ENCODE results near the gene UVSSA. TPM values are rescaled to one million over a fixed set of nuclear protein-coding genes. Genes with fewer than 3 reads are reported as not detected.
"Not testable (repeated sequence)": the region's sequence is repeated elsewhere in the genome, so short reads cannot be mapped to it uniquely, and the experiment has no call there.

UVSSA gene
- total RNA-seq, 2 donors from 2014 or later: 50.4 to 61.6 TPM

- TF ChIP-seq CTCF (conservative IDR thresholded peaks at IDR 0.05): no peak
- H3K4me3 Mint-ChIP-seq: no peak overlapping the region
- H3K27ac Mint-ChIP-seq: no peak overlapping the region
- H3K27me3 Mint-ChIP-seq (ENCODE audit: insufficient read depth): no peaks in the 10 kb centered on the region
- no peak for DNase-seq
- WGBS, 2 experiments (ENCODE audit: insufficient coverage in 1 of 2, insufficient read length in 1 of 2): 95% methylated on average over 8 of the region's 8 CpGs
- peaks cover 9% of the 10 kb centered on the region for H3K9me3 Mint-ChIP-seq
- H3K4me1 ChIP-seq (ENCODE audit: control insufficient read depth, insufficient read depth, low read length): peaks cover 4% of the 10 kb centered on the region
- no peaks in the 10 kb centered on the region for H3K27me3 ChIP-seq (ENCODE audit: control insufficient read depth, insufficient read depth, low read length, poor library complexity, severe bottlenecking)
- H3K36me3 Mint-ChIP-seq (ENCODE audit: low read depth): peaks cover 46% of the 10 kb centered on the region
- H3K36me3 ChIP-seq (ENCODE audit: control insufficient read depth, insufficient read depth, low read length): peaks cover 49% of the 10 kb centered on the region
- H3K4me1 Mint-ChIP-seq: peaks cover 8% of the 10 kb centered on the region
- H3K9ac ChIP-seq (ENCODE audit: extremely low read depth, low read length, poor library complexity, severe bottlenecking): no peak overlapping the region
- no peak overlapping the region for H3K27ac ChIP-seq (ENCODE audit: low read depth, low read length)
- peaks cover 9% of the 10 kb centered on the region for H3K9me3 ChIP-seq (ENCODE audit: control insufficient read depth, low read length)
- no peak overlapping the region for H3K4me3 ChIP-seq (ENCODE audit: low read length)
Measured at GRCh38 chr4:1323280-1323634, 23.8 kb upstream of the UVSSA start.

DNA sequence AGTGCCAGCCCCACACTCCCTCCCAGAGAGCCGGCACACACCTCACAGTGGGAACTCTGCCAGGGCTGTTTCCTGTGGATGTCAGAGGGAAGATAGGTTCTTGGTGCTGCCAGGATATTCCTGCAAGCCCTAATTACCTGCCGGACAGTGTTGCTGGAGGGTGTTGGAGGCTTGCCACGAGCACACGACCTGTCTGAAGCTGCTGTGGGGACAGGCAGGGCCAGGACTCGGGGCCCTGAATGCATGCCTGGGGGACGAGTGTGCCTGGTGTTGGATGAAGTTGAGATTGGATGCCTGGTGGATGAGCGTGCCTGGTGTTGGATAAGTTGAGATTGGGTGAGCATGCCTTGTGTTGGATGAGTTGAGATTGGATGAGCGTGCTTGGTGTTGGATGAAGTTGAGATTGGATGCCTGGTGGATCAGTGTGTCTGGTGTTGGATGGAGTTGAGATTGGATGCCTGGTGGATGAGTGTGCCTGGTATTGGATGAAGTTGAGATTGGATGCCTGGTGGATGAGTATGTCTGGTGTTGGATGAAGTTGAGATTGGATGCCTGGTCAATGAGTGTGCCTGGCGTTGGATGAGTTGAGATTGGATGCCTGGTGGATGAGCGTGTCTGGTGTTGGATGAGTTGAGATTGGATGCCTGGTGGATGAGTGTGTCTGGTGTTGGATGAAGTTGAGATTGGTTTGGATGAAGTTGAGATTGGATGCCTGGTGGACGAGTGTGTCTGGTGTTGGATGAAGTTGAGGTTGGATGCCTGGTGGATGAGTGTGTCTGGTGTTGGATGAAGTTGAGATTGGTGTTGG is 23.2 kb upstream of the UVSSA start:
- peaks cover 8% of the 10 kb centered on the region for H3K4me1 Mint-ChIP-seq
- H3K27me3 ChIP-seq (ENCODE audit: control insufficient read depth, insufficient read depth, low read length, poor library complexity, severe bottlenecking): no peaks in the 10 kb centered on the region
- H3K4me3 Mint-ChIP-seq: no peak overlapping the region
- DNase-seq: no peak
- H3K9ac ChIP-seq (ENCODE audit: extremely low read depth, low read length, poor library complexity, severe bottlenecking): no peak overlapping the region
- H3K36me3 Mint-ChIP-seq (ENCODE audit: low read depth): peaks cover 40% of the 10 kb centered on the region
- H3K9me3 Mint-ChIP-seq: peaks cover 8% of the 10 kb centered on the region
- no peak overlapping the region for H3K27ac Mint-ChIP-seq
- H3K27me3 Mint-ChIP-seq (ENCODE audit: insufficient read depth): no peaks in the 10 kb centered on the region
- peaks cover 44% of the 10 kb centered on the region for H3K36me3 ChIP-seq (ENCODE audit: control insufficient read depth, insufficient read depth, low read length)
- TF ChIP-seq CTCF (conservative IDR thresholded peaks at IDR 0.05): no peak
- H3K4me1 ChIP-seq (ENCODE audit: control insufficient read depth, insufficient read depth, low read length): peaks cover 4% of the 10 kb centered on the region
- H3K9me3 ChIP-seq (ENCODE audit: control insufficient read depth, low read length): peaks cover 9% of the 10 kb centered on the region
- no peak overlapping the region for H3K4me3 ChIP-seq (ENCODE audit: low read length)
- no peak overlapping the region for H3K27ac ChIP-seq (ENCODE audit: low read depth, low read length)
- WGBS, 2 experiments (ENCODE audit: insufficient coverage in 1 of 2, insufficient read length in 1 of 2): 94 to 97% methylated on average over 9 to 11 of the region's 11 CpGs

- not testable (repeated sequence) for H3K27ac ChIP-seq (ENCODE audit: low read depth, low read length); H3K4me1 Mint-ChIP-seq; H3K9ac ChIP-seq (ENCODE audit: extremely low read depth, low read length, poor library complexity, severe bottlenecking); H3K4me1 ChIP-seq (ENCODE audit: control insufficient read depth, insufficient read depth, low read length); H3K27me3 Mint-ChIP-seq (ENCODE audit: insufficient read depth); H3K4me3 ChIP-seq (ENCODE audit: low read length); DNase-seq; H3K9me3 ChIP-seq (ENCODE audit: control insufficient read depth, low read length); H3K27ac Mint-ChIP-seq; H3K27me3 ChIP-seq (ENCODE audit: control insufficient read depth, insufficient read depth, low read length, poor library complexity, severe bottlenecking); H3K4me3 Mint-ChIP-seq; H3K9me3 Mint-ChIP-seq
- 95 to 96% methylated on average over 15 to 20 of the region's 20 CpGs for WGBS, 2 experiments (ENCODE audit: insufficient coverage in 1 of 2, insufficient read length in 1 of 2)
- H3K36me3 ChIP-seq (ENCODE audit: control insufficient read depth, insufficient read depth, low read length): peaks cover 36% of the 10 kb centered on the region
- peaks cover 40% of the 10 kb centered on the region for H3K36me3 Mint-ChIP-seq (ENCODE audit: low read depth)
Measured at GRCh38 chr4:1324443-1325175, 22.4 kb upstream of the UVSSA start.
